ENCODE data around the gene ACAD8.

Gene ACAD8

GRCh38 chr11:134291196-134291595 lies 37.8 kb downstream of the ACAD8 start:
- H3K79me2 ChIP-seq (ENCODE audit: insufficient read depth, low read length), result no peaks in the 10 kb centered on the region
- H3K27me3 ChIP-seq (ENCODE audit: low read length), result no peaks in the 10 kb centered on the region
- no peaks in the 10 kb centered on the region for H3K9me2 ChIP-seq (replicated peaks; ENCODE audit: insufficient read depth, low read length)
- H3K9me3 ChIP-seq (ENCODE audit: insufficient read depth, low read length), result no peaks in the 10 kb centered on the region
- no peak overlapping the region for H3K4me3 ChIP-seq (ENCODE audit: insufficient read depth, low read length, poor library complexity, severe bottlenecking)
- no peaks in the 10 kb centered on the region for H3F3A ChIP-seq (ENCODE audit: insufficient read depth)
- no peaks in the 10 kb centered on the region for H3K36me3 ChIP-seq (ENCODE audit: low read length)
- H3K27ac ChIP-seq (ENCODE audit: low read depth, low read length), result no peak overlapping the region
- no peak overlapping the region for H3K9ac ChIP-seq (ENCODE audit: low read length)
- no peaks in the 10 kb centered on the region for H4K20me1 ChIP-seq (ENCODE audit: low read depth, low read length)
- H3K4me2 ChIP-seq (ENCODE audit: low read depth, low read length, poor library complexity, severe bottlenecking), result no peak overlapping the region
- no peak for TF ChIP-seq CTCF (IDR thresholded peaks at IDR 0.05; ENCODE audit: insufficient read depth, low read length, poor library complexity, severe bottlenecking)
- TF ChIP-seq EZH2phosphoT487 (conservative IDR thresholded peaks at IDR 0.05; ENCODE audit: low read length), result no peak
- H2AFZ ChIP-seq (ENCODE audit: low read depth, low read length, severe bottlenecking), result no peak overlapping the region

GRCh38 chr11:134292661-134293060 lies 39.3 kb downstream of the ACAD8 start:
- H3K27ac ChIP-seq (ENCODE audit: low read depth, low read length), result no peak overlapping the region

GRCh38 chr11:134293119-134294113 lies 40.0 kb downstream of the ACAD8 start:
- no peaks in the 10 kb centered on the region for H3K79me2 ChIP-seq (ENCODE audit: insufficient read depth, low read length)
- no peak overlapping the region for H3K4me3 ChIP-seq (ENCODE audit: insufficient read depth, low read length, poor library complexity, severe bottlenecking)
- no peak for TF ChIP-seq CTCF (IDR thresholded peaks at IDR 0.05; ENCODE audit: insufficient read depth, low read length, poor library complexity, severe bottlenecking)
- no peak for TF ChIP-seq EZH2phosphoT487 (conservative IDR thresholded peaks at IDR 0.05; ENCODE audit: low read length)

More at GRCh38 chr11:134292661-134293060, 39.3 kb downstream of the ACAD8 start:
- H3K27me3 ChIP-seq (ENCODE audit: low read length), result no peaks in the 10 kb centered on the region
- H3K4me2 ChIP-seq (ENCODE audit: low read depth, low read length, poor library complexity, severe bottlenecking), result no peak overlapping the region
- no peak for TF ChIP-seq EZH2phosphoT487 (conservative IDR thresholded peaks at IDR 0.05; ENCODE audit: low read length)
- H4K20me1 ChIP-seq (ENCODE audit: low read depth, low read length), result no peaks in the 10 kb centered on the region
- no peaks in the 10 kb centered on the region for H3K9me3 ChIP-seq (ENCODE audit: insufficient read depth, low read length)
- H3K79me2 ChIP-seq (ENCODE audit: insufficient read depth, low read length), result no peaks in the 10 kb centered on the region
- no peak overlapping the region for H3K9ac ChIP-seq (ENCODE audit: low read length)
- no peak overlapping the region for H2AFZ ChIP-seq (ENCODE audit: low read depth, low read length, severe bottlenecking)
- H3F3A ChIP-seq (ENCODE audit: insufficient read depth), result no peaks in the 10 kb centered on the region
- H3K9me2 ChIP-seq (replicated peaks; ENCODE audit: insufficient read depth, low read length), result no peaks in the 10 kb centered on the region
- no peaks in the 10 kb centered on the region for H3K36me3 ChIP-seq (ENCODE audit: low read length)
- H3K4me3 ChIP-seq (ENCODE audit: insufficient read depth, low read length, poor library complexity, severe bottlenecking), result no peak overlapping the region

GRCh38 chr11:134294664-134295063 lies 41.3 kb downstream of the ACAD8 start:
- no peak overlapping the region for H3K4me3 ChIP-seq (ENCODE audit: insufficient read depth, low read length, poor library complexity, severe bottlenecking)
- TF ChIP-seq EZH2phosphoT487 (conservative IDR thresholded peaks at IDR 0.05; ENCODE audit: low read length), result no peak
- TF ChIP-seq CTCF (IDR thresholded peaks at IDR 0.05; ENCODE audit: insufficient read depth, low read length, poor library complexity, severe bottlenecking), result no peak
- no peaks in the 10 kb centered on the region for H3K9me2 ChIP-seq (replicated peaks; ENCODE audit: insufficient read depth, low read length)
- no peak overlapping the region for H3K9ac ChIP-seq (ENCODE audit: low read length)
- no peak overlapping the region for H3K27ac ChIP-seq (ENCODE audit: low read depth, low read length)
- H3K4me2 ChIP-seq (ENCODE audit: low read depth, low read length, poor library complexity, severe bottlenecking), result no peak overlapping the region
- no peak overlapping the region for H2AFZ ChIP-seq (ENCODE audit: low read depth, low read length, severe bottlenecking)
- no peaks in the 10 kb centered on the region for H4K20me1 ChIP-seq (ENCODE audit: low read depth, low read length)
- H3K79me2 ChIP-seq (ENCODE audit: insufficient read depth, low read length), result no peaks in the 10 kb centered on the region
- no peaks in the 10 kb centered on the region for H3K36me3 ChIP-seq (ENCODE audit: low read length)
- H3K9me3 ChIP-seq (ENCODE audit: insufficient read depth, low read length), result no peaks in the 10 kb centered on the region
- no peaks in the 10 kb centered on the region for H3K27me3 ChIP-seq (ENCODE audit: low read length)
- no peaks in the 10 kb centered on the region for H3F3A ChIP-seq (ENCODE audit: insufficient read depth)

More at GRCh38 chr11:134293119-134294113, 40.0 kb downstream of the ACAD8 start:
- Histone ChIP-seq H3K9me3 (ENCODE audit: insufficient read depth, low read length) (no peaks in the 10 kb centered on the region), H3F3A (ENCODE audit: insufficient read depth) (no peaks in the 10 kb centered on the region), H3K4me2 (ENCODE audit: low read depth, low read length, poor library complexity, severe bottlenecking) (no peak overlapping the region), H3K27me3 (ENCODE audit: low read length) (no peaks in the 10 kb centered on the region), H3K27ac (ENCODE audit: low read depth, low read length) (no peak overlapping the region), H4K20me1 (ENCODE audit: low read depth, low read length) (no peaks in the 10 kb centered on the region), H2AFZ (ENCODE audit: low read depth, low read length, severe bottlenecking) (no peak overlapping the region), H3K9me2 (replicated peaks; ENCODE audit: insufficient read depth, low read length) (no peaks in the 10 kb centered on the region), H3K9ac (ENCODE audit: low read length) (no peak overlapping the region), H3K36me3 (ENCODE audit: low read length) (no peaks in the 10 kb centered on the region)
